GM10266 (cell line): Measurements from ENCODE around the gene AGTPBP1.

Source experiments
- DNase-seq: peaks from one replicate; pipeline ENCODE4 v3.0.0; 2012; ENCODE audit errors: extremely low spot score
- CTCF ChIP-seq: IDR thresholded peaks from 2 replicates; pipeline ENCODE4 v1.5.1; 2012; ENCODE audit warnings: mild to moderate bottlenecking, low read depth; ENCODE audit not compliant: control insufficient read depth, insufficient read depth; ENCODE audit errors: missing control alignments

Gene AGTPBP1

GRCh38 chr9:85742597-85742936 is 813 bp upstream of the AGTPBP1 start:
- DNase-seq, result no peak
- no peak for TF ChIP-seq CTCF

- TF ChIP-seq CTCF, result no peak
- DNase-seq, result peak; percentile 58
Observed at GRCh38 chr9:85741095-85741874, 469 bp downstream of the AGTPBP1 start.

- DNase-seq, result no peak
- no peak for TF ChIP-seq CTCF
Observed at GRCh38 chr9:85740787-85741094, 1.0 kb downstream of the AGTPBP1 start.

GRCh38 chr9:85738509-85738908 is 3.2 kb downstream of the AGTPBP1 start:
- no peak for DNase-seq
- no peak for TF ChIP-seq CTCF

- DNase-seq, result no peak
- no peak for TF ChIP-seq CTCF
Observed at GRCh38 chr9:85737671-85738070, 4.1 kb downstream of the AGTPBP1 start.

GRCh38 chr9:85730916-85731630 is 10.7 kb downstream of the AGTPBP1 start:
- no peak for DNase-seq
- TF ChIP-seq CTCF, result no peak

GRCh38 chr9:85729882-85730281 is 11.9 kb downstream of the AGTPBP1 start:
- DNase-seq, result no peak
- no peak for TF ChIP-seq CTCF
